IPS-20b (cell line): ENCODE data around the gene NOD1.
"Not testable (repeated sequence)": the region's sequence is repeated elsewhere in the genome, so short reads cannot be mapped to it uniquely, and the experiment has no call there.

Experiments used
- H3K27ac ChIP-seq: one replicate; pipeline ENCODE4 v1.5.1; 2013; ENCODE audit warnings: low read length
- H3K27me3 ChIP-seq: 2 replicates; pipeline ENCODE4 v1.6.1; 2013; ENCODE audit warnings: mild to moderate bottlenecking, low read length, inconsistent platforms; ENCODE audit not compliant: insufficient read depth
- H3K36me3 ChIP-seq: 2 replicates; pipeline ENCODE4 v1.6.1; 2013; ENCODE audit warnings: low read depth, mild to moderate bottlenecking, inconsistent platforms, low read length, moderate library complexity; ENCODE audit not compliant: insufficient read depth
- H3K4me1 ChIP-seq: 2 replicates; pipeline ENCODE4 v1.6.1; 2013; ENCODE audit warnings: mild to moderate bottlenecking, control low read depth, inconsistent platforms, low read length, moderate library complexity; ENCODE audit not compliant: insufficient read depth
- H3K4me3 ChIP-seq: 2 replicates; pipeline ENCODE4 v1.5.1; 2013; ENCODE audit warnings: mild to moderate bottlenecking, low read length, inconsistent platforms
- H3K9ac ChIP-seq: 2 replicates; pipeline ENCODE4 v1.6.1; 2013; ENCODE audit warnings: low read depth, mild to moderate bottlenecking, inconsistent platforms, low read length, moderate library complexity
- H3K9me3 ChIP-seq: 2 replicates; pipeline ENCODE4 v1.6.1; 2013; ENCODE audit warnings: mild to moderate bottlenecking, low read depth, low read length, inconsistent platforms; ENCODE audit not compliant: insufficient read depth

NOD1 gene

GRCh38 chr7:30427296-30428070, 51.1 kb downstream of the NOD1 start:
- Histone ChIP-seq H3K4me1 (peaks cover 1% of the 10 kb centered on the region; the same call in 1 of the 2 replicates), H3K9me3 (no peaks in the 10 kb centered on the region), H3K9ac (no peak overlapping the region), H3K27ac (no peak overlapping the region), H3K36me3 (peaks cover 9% of the 10 kb centered on the region; the same call in 1 of the 2 replicates), H3K27me3 (no peaks in the 10 kb centered on the region), H3K4me3 (no peak overlapping the region)

- no peaks in the 10 kb centered on the region for H3K4me1 ChIP-seq
- H3K27ac ChIP-seq = no peak overlapping the region
- H3K36me3 ChIP-seq = peaks cover 9% of the 10 kb centered on the region; the same call in 1 of the 2 replicates
- H3K9ac ChIP-seq = no peak overlapping the region
- H3K27me3 ChIP-seq = no peaks in the 10 kb centered on the region
- H3K4me3 ChIP-seq = no peak overlapping the region
- H3K9me3 ChIP-seq = no peaks in the 10 kb centered on the region
Observed at GRCh38 chr7:30424506-30424905, 54.1 kb downstream of the NOD1 start.

DNA sequence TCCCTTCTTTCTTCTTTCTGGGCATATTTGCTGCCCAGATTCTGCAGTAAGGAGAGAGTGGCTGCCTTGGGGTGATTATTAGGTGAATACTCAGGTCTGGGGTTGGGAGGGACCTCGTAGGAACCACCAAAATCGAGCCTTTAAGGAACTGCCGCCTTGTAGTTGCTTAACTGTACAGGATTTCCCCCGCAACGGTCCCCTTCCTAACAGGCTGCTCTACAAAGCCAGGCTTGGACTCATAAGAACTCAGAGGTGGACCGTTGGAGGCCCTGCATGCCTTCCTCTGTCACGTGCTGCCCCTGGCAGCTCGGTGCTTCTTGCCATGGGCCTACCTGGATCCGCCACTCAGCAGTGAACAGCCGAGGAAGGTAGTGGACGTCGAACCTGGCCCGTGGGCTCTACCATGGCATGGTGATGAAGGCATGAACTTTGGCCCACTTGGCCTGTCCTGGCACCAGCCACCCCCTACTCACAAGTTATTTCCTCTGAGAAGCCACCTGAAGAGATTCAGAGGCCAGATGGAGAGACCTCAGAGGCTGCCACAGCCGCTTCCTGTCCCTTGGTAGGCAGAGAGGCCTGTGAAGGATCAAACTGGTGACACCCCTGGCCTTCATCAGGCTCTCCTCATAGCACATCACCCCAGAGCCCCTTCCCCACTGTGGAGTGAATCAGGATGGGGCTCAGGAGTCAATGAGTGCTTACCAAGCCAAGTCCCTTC, 54.6 kb downstream of the NOD1 start:
- no peak overlapping the region for H3K9ac ChIP-seq
- no peak overlapping the region for H3K4me3 ChIP-seq
- H3K27me3 ChIP-seq = no peaks in the 10 kb centered on the region
- H3K36me3 ChIP-seq = peaks cover 9% of the 10 kb centered on the region; the same call in 1 of the 2 replicates
- no peaks in the 10 kb centered on the region for H3K9me3 ChIP-seq
- H3K4me1 ChIP-seq = no peaks in the 10 kb centered on the region
- H3K27ac ChIP-seq = no peak overlapping the region

GRCh38 chr7:30422922-30423321, 55.7 kb downstream of the NOD1 start:
- Histone ChIP-seq H3K36me3 (peaks cover 9% of the 10 kb centered on the region; the same call in 1 of the 2 replicates), H3K27ac (no peak overlapping the region)

GRCh38 chr7:30421647-30422196, 56.9 kb downstream of the NOD1 start:
- no peak overlapping the region for H3K9ac ChIP-seq
- no peaks in the 10 kb centered on the region for H3K27me3 ChIP-seq
- no peaks in the 10 kb centered on the region for H3K9me3 ChIP-seq
- no peak overlapping the region for H3K27ac ChIP-seq
- H3K4me1 ChIP-seq = no peaks in the 10 kb centered on the region
- no peak overlapping the region for H3K4me3 ChIP-seq
- 0 out of 2 replicates have a peak, but pooled peaks cover 7% of the 10 kb centered on the region for H3K36me3 ChIP-seq

More at GRCh38 chr7:30422922-30423321, 55.7 kb downstream of the NOD1 start:
- H3K27me3 ChIP-seq = no peaks in the 10 kb centered on the region
- H3K4me1 ChIP-seq = no peaks in the 10 kb centered on the region
- H3K9me3 ChIP-seq = no peaks in the 10 kb centered on the region
- H3K4me3 ChIP-seq = no peak overlapping the region
- no peak overlapping the region for H3K9ac ChIP-seq

GRCh38 chr7:30420662-30421061, 57.9 kb downstream of the NOD1 start:
- H3K4me1 ChIP-seq = no peaks in the 10 kb centered on the region
- H3K9me3 ChIP-seq = no peaks in the 10 kb centered on the region
- H3K27me3 ChIP-seq = no peaks in the 10 kb centered on the region
- peak overlapping the region; percentile 22; the same call in 1 of the 2 replicates for H3K4me3 ChIP-seq
- H3K36me3 ChIP-seq = 0 out of 2 replicates have a peak, but pooled peaks cover 7% of the 10 kb centered on the region
- H3K9ac ChIP-seq = no peak overlapping the region
- no peak overlapping the region for H3K27ac ChIP-seq

- not testable (repeated sequence) for H3K36me3 ChIP-seq, H3K27me3 ChIP-seq, H3K4me1 ChIP-seq, H3K27ac ChIP-seq, H3K9ac ChIP-seq, H3K9me3 ChIP-seq
- 0 out of 2 replicates have a peak overlapping the region, but pooled peaks have one; percentile 22 for H3K4me3 ChIP-seq
Observed at GRCh38 chr7:30420080-30420479, 58.5 kb downstream of the NOD1 start.

GRCh38 chr7:30413864-30414263, 64.7 kb downstream of the NOD1 start:
- Histone ChIP-seq H3K27ac (no peak overlapping the region), H3K9me3 (peaks cover 12% of the 10 kb centered on the region), H3K36me3 (no peaks in the 10 kb centered on the region; the same call in 1 of the 2 replicates), H3K4me3 (no peak overlapping the region), H3K4me1 (no peaks in the 10 kb centered on the region), H3K27me3 (no peaks in the 10 kb centered on the region), H3K9ac (no peak overlapping the region)

DNA sequence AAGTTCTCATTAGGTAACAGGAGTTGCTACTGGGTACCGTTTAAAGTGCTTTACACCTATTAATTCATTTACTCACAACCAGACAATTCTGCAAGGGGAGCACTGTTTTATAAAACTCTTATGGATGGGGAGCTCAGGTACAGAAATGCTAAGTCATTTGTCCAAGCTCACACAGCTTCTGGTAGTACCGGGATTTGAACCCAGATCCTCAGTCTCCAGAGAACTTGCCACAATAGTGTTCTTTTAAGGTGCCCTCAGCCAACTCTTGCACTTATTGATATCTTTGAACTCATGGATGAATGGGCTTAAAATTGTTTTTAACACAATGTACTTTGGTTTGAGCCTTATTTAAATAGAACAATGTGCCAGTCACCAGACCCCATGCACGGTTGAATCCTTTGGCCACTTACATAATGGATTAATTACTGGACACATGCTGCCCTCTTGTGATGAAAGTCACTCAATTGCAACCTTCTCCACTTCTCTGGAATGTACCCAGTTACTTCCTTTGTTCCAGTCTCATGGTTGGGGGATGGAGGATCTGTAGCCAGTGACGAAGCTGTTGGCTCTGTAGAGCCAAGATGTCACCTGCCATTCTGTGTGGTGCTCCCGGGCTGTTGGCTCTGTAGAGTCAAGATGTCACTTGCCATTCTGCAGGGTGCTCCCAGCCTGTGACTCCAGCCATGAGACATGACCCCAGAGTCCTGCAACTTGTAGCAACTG, 65.6 kb downstream of the NOD1 start:
- H3K9me3 ChIP-seq = peaks cover 12% of the 10 kb centered on the region
- H3K36me3 ChIP-seq = no peaks in the 10 kb centered on the region; the same call in 1 of the 2 replicates
- no peaks in the 10 kb centered on the region for H3K27me3 ChIP-seq
- H3K4me1 ChIP-seq = no peaks in the 10 kb centered on the region
- no peak overlapping the region for H3K4me3 ChIP-seq
- H3K9ac ChIP-seq = peak overlapping the region; percentile 37; the same call in 1 of the 2 replicates
- no peak overlapping the region for H3K27ac ChIP-seq

- H3K9ac ChIP-seq = no peak overlapping the region
- no peak overlapping the region for H3K27ac ChIP-seq
- H3K36me3 ChIP-seq = no peaks in the 10 kb centered on the region; the same call in 1 of the 2 replicates
- H3K4me1 ChIP-seq = no peaks in the 10 kb centered on the region
- H3K9me3 ChIP-seq = peaks cover 12% of the 10 kb centered on the region
- H3K27me3 ChIP-seq = no peaks in the 10 kb centered on the region
- H3K4me3 ChIP-seq = no peak overlapping the region
Observed at GRCh38 chr7:30411897-30412296, 66.7 kb downstream of the NOD1 start.

DNA sequence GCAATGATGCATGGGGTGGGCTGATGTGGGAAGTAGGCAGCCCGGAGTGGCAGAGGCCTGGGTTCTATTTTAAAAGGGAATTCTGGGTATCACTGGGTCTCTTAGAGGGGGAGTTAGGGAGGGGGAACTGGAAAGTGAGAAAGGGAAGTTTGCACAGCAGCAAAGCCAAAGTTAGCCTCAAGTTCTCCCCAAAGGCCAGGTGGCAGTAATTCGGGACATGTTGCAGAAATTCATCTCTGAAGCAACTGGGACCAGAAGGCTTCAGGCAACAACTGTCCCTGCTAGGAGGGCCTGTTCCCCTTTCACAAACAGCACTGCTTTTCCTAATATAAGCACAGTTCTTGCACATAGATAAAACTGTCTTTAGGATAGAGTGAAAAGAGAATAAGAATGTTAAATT, 67.4 kb downstream of the NOD1 start:
- H3K27ac ChIP-seq = no peak overlapping the region
- peaks cover 12% of the 10 kb centered on the region for H3K9me3 ChIP-seq
- H3K36me3 ChIP-seq = no peaks in the 10 kb centered on the region; the same call in 1 of the 2 replicates
- H3K9ac ChIP-seq = no peak overlapping the region
- H3K4me3 ChIP-seq = no peak overlapping the region
- no peaks in the 10 kb centered on the region for H3K27me3 ChIP-seq
- no peaks in the 10 kb centered on the region for H3K4me1 ChIP-seq
